ENCODE measurements around the gene FOXO6. TPM values are rescaled to one million over a fixed set of nuclear protein-coding genes. Genes with fewer than 3 reads are reported as not detected.
A peak's percentile ranks its signal among the peaks of the same experiment; 100 is the strongest.

FOXO6 gene
- total RNA-seq, 1 donor from 2014 or later: 38.4 TPM

DNA sequence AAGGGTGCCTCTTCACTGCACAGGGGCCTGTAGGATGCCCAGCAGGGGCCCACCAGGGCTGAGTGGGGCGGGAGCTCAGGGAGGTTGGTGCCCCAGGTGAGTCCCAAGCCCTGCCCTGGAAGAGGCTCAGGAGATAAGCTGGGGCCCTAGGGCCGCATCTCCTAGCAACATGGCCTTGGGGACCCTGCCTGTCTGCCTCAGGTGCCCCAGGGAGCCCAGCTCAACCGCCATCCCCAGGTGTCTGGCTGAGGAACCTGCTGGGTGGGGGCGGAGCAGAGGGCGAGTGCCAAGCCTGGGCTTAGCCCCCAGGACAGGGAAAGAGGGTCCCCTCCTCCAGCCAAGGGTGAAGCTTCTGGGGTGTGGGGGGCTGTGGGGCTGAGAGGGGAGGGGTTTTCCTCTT is 54.8 kb downstream of the FOXO6 start:
- peaks cover 50% of the 10 kb centered on the region for H3K4me1 Mint-ChIP-seq
- H3K9me3 Mint-ChIP-seq: no peaks in the 10 kb centered on the region
- H3K27me3 Mint-ChIP-seq (ENCODE audit: low read depth): no peaks in the 10 kb centered on the region
- H3K4me3 Mint-ChIP-seq: no peak overlapping the region
- TF ChIP-seq, protein P1, sequence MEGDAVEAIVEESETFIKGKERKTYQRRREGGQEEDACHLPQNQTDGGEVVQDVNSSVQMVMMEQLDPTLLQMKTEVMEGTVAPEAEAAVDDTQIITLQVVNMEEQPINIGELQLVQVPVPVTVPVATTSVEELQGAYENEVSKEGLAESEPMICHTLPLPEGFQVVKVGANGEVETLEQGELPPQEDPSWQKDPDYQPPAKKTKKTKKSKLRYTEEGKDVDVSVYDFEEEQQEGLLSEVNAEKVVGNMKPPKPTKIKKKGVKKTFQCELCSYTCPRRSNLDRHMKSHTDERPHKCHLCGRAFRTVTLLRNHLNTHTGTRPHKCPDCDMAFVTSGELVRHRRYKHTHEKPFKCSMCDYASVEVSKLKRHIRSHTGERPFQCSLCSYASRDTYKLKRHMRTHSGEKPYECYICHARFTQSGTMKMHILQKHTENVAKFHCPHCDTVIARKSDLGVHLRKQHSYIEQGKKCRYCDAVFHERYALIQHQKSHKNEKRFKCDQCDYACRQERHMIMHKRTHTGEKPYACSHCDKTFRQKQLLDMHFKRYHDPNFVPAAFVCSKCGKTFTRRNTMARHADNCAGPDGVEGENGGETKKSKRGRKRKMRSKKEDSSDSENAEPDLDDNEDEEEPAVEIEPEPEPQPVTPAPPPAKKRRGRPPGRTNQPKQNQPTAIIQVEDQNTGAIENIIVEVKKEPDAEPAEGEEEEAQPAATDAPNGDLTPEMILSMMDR (IDR thresholded peaks at IDR 0.05; ENCODE audit: unreplicated experiment): no peak
- no peak for DNase-seq (ENCODE audit: low spot score in 2 of 2, unreplicated experiment in 2 of 2)
- no peaks in the 10 kb centered on the region for H3K36me3 Mint-ChIP-seq
- no peak overlapping the region for H3K27ac Mint-ChIP-seq

DNA sequence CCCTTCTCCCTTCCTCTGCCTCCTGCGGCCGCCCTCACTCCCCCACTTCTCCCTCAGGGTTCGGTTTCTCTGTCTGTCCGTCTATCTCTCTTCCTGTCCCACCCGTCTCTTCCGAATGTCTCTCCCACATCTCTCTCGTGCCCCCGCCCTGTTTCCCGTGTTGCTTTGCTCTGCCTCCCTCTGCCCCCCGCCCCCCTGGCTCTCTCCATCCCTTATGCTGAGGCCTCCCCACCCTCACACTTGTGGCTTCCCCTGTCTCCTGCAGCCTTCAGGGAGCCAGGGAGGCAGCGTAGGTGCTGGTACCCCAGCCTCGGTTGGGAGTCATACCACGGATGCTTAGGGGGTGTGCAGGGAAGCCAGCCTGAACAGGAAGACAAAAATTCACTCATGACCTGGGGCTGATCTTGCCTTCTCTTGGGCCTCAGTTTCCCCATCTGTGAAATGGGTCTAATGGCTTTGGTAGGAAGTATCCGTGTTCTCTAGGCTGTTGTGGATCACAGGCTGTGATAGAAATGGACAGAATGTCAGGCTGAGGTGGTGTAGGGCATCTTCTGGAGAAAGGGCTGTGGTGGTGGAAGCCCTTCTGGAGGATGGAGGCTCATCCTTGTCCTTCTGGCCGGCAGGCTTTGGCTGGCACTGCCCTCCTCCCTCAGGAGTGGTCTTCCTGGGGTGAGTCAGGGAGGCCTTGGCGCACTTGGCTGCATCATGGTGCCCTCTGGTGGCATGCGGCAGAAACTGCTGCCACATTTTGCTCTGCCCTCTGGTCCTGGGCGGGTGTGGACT is 55.5 kb downstream of the FOXO6 start:
- H3K36me3 Mint-ChIP-seq: no peaks in the 10 kb centered on the region
- peaks cover 50% of the 10 kb centered on the region for H3K4me1 Mint-ChIP-seq
- peak in 1 of 2 experiments; percentile 73 for DNase-seq (ENCODE audit: low spot score in 2 of 2, unreplicated experiment in 2 of 2)
- H3K4me3 Mint-ChIP-seq: peak overlapping the region; percentile 1
- TF ChIP-seq, protein P1 (IDR thresholded peaks at IDR 0.05; ENCODE audit: unreplicated experiment): peak; percentile 87
- H3K27ac Mint-ChIP-seq: peak overlapping the region; percentile 51
- H3K27me3 Mint-ChIP-seq (ENCODE audit: low read depth): no peaks in the 10 kb centered on the region
- H3K9me3 Mint-ChIP-seq: no peaks in the 10 kb centered on the region

DNA sequence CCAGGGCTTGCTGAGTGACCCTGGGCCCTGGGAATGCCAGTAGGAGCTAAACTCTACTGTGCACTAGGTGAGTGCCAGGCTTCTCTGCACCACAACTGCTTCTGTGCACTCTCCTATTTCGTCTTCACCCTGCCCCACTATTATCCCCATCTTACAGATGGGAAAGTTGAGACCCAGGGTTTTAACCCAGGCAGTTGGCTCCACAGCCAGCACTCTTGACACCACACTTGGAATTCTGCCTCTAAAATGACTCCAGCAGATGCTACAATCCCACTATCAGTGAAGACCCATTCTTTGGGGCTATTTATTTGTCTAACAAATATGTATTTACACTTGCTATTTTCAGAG is 56.1 kb downstream of the FOXO6 start:
- H3K4me3 Mint-ChIP-seq: no peak overlapping the region
- TF ChIP-seq, protein P1 (IDR thresholded peaks at IDR 0.05; ENCODE audit: unreplicated experiment): peak; percentile 15
- H3K36me3 Mint-ChIP-seq: no peaks in the 10 kb centered on the region
- H3K27ac Mint-ChIP-seq: no peak overlapping the region
- H3K27me3 Mint-ChIP-seq (ENCODE audit: low read depth): no peaks in the 10 kb centered on the region
- no peaks in the 10 kb centered on the region for H3K9me3 Mint-ChIP-seq
- H3K4me1 Mint-ChIP-seq: peaks cover 49% of the 10 kb centered on the region
- DNase-seq (ENCODE audit: low spot score in 2 of 2, unreplicated experiment in 2 of 2): no peak

DNA sequence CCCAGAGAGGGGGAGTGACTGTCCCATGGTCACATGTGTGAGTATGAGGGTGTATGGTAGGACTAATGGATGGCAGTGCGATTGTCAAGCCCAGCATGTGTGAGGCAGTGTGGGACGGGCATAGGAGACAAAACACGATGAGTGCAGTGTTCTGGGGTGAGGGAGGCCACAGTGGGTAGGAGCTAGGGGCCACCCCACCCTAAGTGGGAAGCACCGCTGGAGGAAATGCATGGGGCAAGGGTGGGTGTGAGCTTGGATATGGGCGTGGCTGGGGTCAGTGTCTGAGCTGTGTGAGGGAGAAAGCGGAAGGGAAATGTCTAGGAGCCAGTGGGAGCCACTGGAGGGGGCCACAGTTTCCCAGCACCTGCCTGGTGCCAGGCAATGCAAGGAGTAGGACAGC is 56.5 kb downstream of the FOXO6 start:
- Mint-ChIP-seq H3K9me3 (no peaks in the 10 kb centered on the region), H3K27me3 (ENCODE audit: low read depth) (no peaks in the 10 kb centered on the region), H3K4me1 (peaks cover 45% of the 10 kb centered on the region), H3K36me3 (no peaks in the 10 kb centered on the region), H3K4me3 (no peak overlapping the region), H3K27ac (no peak overlapping the region)
- DNase-seq (ENCODE audit: low spot score in 2 of 2, unreplicated experiment in 2 of 2): no peak
- TF ChIP-seq, protein P1 (IDR thresholded peaks at IDR 0.05; ENCODE audit: unreplicated experiment): no peak

DNA sequence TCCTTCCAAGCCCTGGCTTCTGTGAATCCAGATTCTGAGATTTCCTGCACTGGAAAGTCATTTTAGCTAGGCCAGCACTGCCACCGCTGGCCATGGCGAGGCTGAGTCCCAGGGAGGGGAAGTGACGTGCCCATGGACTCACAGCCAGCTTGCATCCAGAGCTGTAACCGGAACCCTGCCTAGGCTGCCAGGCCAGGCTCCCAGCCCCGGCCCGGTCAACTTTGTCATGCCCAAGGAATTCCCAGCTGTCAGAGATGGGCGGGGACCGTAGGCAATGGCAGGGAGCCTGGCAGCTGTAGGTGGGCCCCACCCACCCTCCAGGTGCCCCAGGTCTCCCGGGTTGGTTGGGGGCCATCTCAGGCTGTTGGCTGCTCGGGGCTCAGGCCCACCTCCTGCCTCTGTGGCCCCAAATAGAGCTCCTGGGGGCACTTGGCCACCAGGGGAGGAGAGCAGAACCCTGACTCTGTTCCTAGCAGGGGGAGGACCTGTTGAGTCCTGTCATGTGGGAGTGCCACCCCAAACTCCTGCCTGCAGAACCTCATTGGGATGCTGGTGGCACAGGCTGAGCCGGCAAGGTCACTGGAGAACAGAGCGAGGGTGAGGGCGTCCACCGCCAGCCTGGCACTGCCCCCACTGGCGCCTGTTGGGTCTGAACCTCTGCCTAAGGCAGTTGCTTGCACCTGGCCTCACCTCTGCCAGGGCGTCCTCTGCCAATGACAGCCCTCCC is 57.8 kb downstream of the FOXO6 start:
- no peak overlapping the region for H3K27ac Mint-ChIP-seq

More for the DNA sequence above, 57.8 kb downstream of the FOXO6 start:
- Mint-ChIP-seq H3K9me3 (no peaks in the 10 kb centered on the region), H3K4me1 (peaks cover 32% of the 10 kb centered on the region), H3K36me3 (no peaks in the 10 kb centered on the region), H3K4me3 (no peak overlapping the region), H3K27me3 (ENCODE audit: low read depth) (no peaks in the 10 kb centered on the region)
- TF ChIP-seq, protein P1 (IDR thresholded peaks at IDR 0.05; ENCODE audit: unreplicated experiment): no peak
- DNase-seq (ENCODE audit: low spot score in 2 of 2, unreplicated experiment in 2 of 2): no peak

Data from mesothelial cell of epicardium (in vitro differentiated cells).